Colonic mucosa (tissue), 4 donors: ENCODE measurements around the gene LDOC1. TPM values are rescaled to one million over a fixed set of nuclear protein-coding genes. Genes with fewer than 3 reads are reported as not detected.
A peak's percentile ranks its signal among the peaks of the same experiment; 100 is the strongest.
"Not testable (repeated sequence)": the region's sequence is repeated elsewhere in the genome, so short reads cannot be mapped to it uniquely, and the experiment has no call there.

Experiments used
- DNase-seq: peaks from one replicate; pipeline ENCODE4 v3.0.0-alpha.2; 2020
- H3K27ac ChIP-seq: fragments of 200-600 bp; one replicate; pipeline ENCODE4 v1.8.0; 2021
- H3K27me3 ChIP-seq: fragments of 200-600 bp; one replicate; pipeline ENCODE4 v1.8.0; 2021
- H3K36me3 ChIP-seq: fragments of 200-600 bp; one replicate; pipeline ENCODE4 v1.8.0; 2021
- H3K4me1 ChIP-seq: fragments of 200-600 bp; one replicate; pipeline ENCODE4 v1.8.0; 2021; ENCODE audit warnings: mild to moderate bottlenecking
- H3K4me3 ChIP-seq: fragments of 200-600 bp; one replicate; pipeline ENCODE4 v1.8.0; 2021
- H3K9ac ChIP-seq, 2 donors: one replicate each; pipeline ENCODE4 v1.7.0; 2013; ENCODE audit warnings: control low read depth in 2 of 2, low read depth in 2 of 2, low read length in 2 of 2
- H3K9me3 ChIP-seq: fragments of 200-600 bp; one replicate; pipeline ENCODE4 v1.8.0; 2021
- CTCF ChIP-seq: fragments of 200-600 bp; IDR thresholded peaks from one replicate; pipeline ENCODE4 v1.8.0; 2022; ENCODE audit warnings: antibody characterized with exemption, mild to moderate bottlenecking
- intact Hi-C: fragments of 100-400 bp; cut with DNase I; formaldehyde crosslinking; loops from one replicate; pipeline ENCODE4 v1.14.1; 2022
- total RNA-seq, 2 donors: library from RNA; stranded (reverse); fragmentation: NEBNext Ultra II Directional in 1 of 2; extraction: Animal tissue kit (Norgen Biotek cat#: 25700) in 1 of 2; gene quantifications; one replicate each; pipeline ENCODE4 v1.2.1, GENCODE V29; 2021
- donor health status: healthy.
- donor health status: DM: no; HTN: no; CAD: no.
- donor health status: DM: no; HTN: no; CAD: no.

Gene LDOC1
- 1 to 10 TPM; 1.6 to 3.8 TPM for total RNA-seq

GRCh38 chrX:141176586-141177451, at the start of gene LDOC1:
LDOC1 (minus strand) TSS chrX:141177129; CDS start chrX:141177021, 108 bp downstream.
- Histone ChIP-seq H3K9me3 (no peaks in the 10 kb centered on the region), H3K4me1 (no peaks in the 10 kb centered on the region), H3K27ac (no peak within 1 kb of the TSS), H3K4me3 (peak within 1 kb of the TSS; percentile 23), H3K27me3 (no peaks in the 10 kb centered on the region), H3K36me3 (no peaks in the 10 kb centered on the region), H3K9ac (peak within 1 kb of the TSS in 1 of 2 donors; percentile 24)
- TF ChIP-seq CTCF = no peak
- intact Hi-C loops = no loop called here
- peak; percentile 57 for DNase-seq

- H3K27ac ChIP-seq = no peak overlapping the region
- DNase-seq = no peak
- no peaks in the 10 kb centered on the region for H3K4me1 ChIP-seq
- TF ChIP-seq CTCF = no peak
- intact Hi-C loops = no loop called here
- no peak overlapping the region for H3K9ac ChIP-seq
- no peaks in the 10 kb centered on the region for H3K9me3 ChIP-seq
- no peak overlapping the region for H3K4me3 ChIP-seq
- no peaks in the 10 kb centered on the region for H3K36me3 ChIP-seq
- H3K27me3 ChIP-seq = no peaks in the 10 kb centered on the region
Measured at GRCh38 chrX:141221611-141222010, 44.7 kb upstream of the LDOC1 start.

GRCh38 chrX:141220342-141221008, 43.5 kb upstream of the LDOC1 start:
- no peaks in the 10 kb centered on the region for H3K27me3 ChIP-seq
- H3K9ac ChIP-seq = no peak overlapping the region
- DNase-seq = no peak

GRCh38 chrX:141214196-141214595, 37.3 kb upstream of the LDOC1 start:
- H3K9me3 ChIP-seq = no peaks in the 10 kb centered on the region
- H3K27ac ChIP-seq = no peak overlapping the region
- no peaks in the 10 kb centered on the region for H3K36me3 ChIP-seq
- no peak overlapping the region for H3K4me3 ChIP-seq
- TF ChIP-seq CTCF = no peak
- no peak for DNase-seq
- no peak overlapping the region for H3K9ac ChIP-seq
- intact Hi-C loops = no loop called here
- no peaks in the 10 kb centered on the region for H3K4me1 ChIP-seq
- H3K27me3 ChIP-seq = no peaks in the 10 kb centered on the region

More at GRCh38 chrX:141220342-141221008, 43.5 kb upstream of the LDOC1 start:
- no peak for TF ChIP-seq CTCF
- H3K4me3 ChIP-seq = no peak overlapping the region
- no peaks in the 10 kb centered on the region for H3K9me3 ChIP-seq
- H3K27ac ChIP-seq = no peak overlapping the region
- intact Hi-C loops = no loop called here
- no peaks in the 10 kb centered on the region for H3K4me1 ChIP-seq
- no peaks in the 10 kb centered on the region for H3K36me3 ChIP-seq

- Histone ChIP-seq H3K27me3 (no peaks in the 10 kb centered on the region), H3K27ac (no peak overlapping the region), H3K9me3 (no peaks in the 10 kb centered on the region), H3K9ac (no peak overlapping the region), H3K4me1 (no peaks in the 10 kb centered on the region), H3K4me3 (no peak overlapping the region), H3K36me3 (no peaks in the 10 kb centered on the region)
- intact Hi-C loops = no loop called here
- no peak for TF ChIP-seq CTCF
- DNase-seq = no peak
Measured at GRCh38 chrX:141201962-141202361, 25.0 kb upstream of the LDOC1 start.

- H3K9me3 ChIP-seq, H3K4me1 ChIP-seq, H3K27ac ChIP-seq, H3K4me3 ChIP-seq, H3K9ac ChIP-seq, H3K36me3 ChIP-seq, DNase-seq, intact Hi-C loops, H3K27me3 ChIP-seq: not testable (repeated sequence)
Measured at GRCh38 chrX:141188573-141188972, 11.6 kb upstream of the LDOC1 start.
